ENCODE results near the gene TMBIM4. TPM values are rescaled to one million over a fixed set of nuclear protein-coding genes. Genes with fewer than 3 reads are reported as not detected.

Gene TMBIM4
- polyA plus RNA-seq, 1 experiment, result 108 TPM

GRCh38 chr12:66166561-66166960, 3.2 kb downstream of the TMBIM4 start:
- Histone ChIP-seq H3K27me3 (ENCODE audit: control insufficient read depth, insufficient read depth, low read length) (no peaks in the 10 kb centered on the region), H3K36me3 (ENCODE audit: control insufficient read depth, insufficient read depth, low read length) (no peaks in the 10 kb centered on the region), H3K4me3 (ENCODE audit: low read depth, low read length) (no peak overlapping the region)
- DNase-seq (ENCODE audit: low read depth), result no peak
- ChIA-PET POLR2A (no interaction called here), CTCF (no interaction called here)
- no peak for TF ChIP-seq CTCF (IDR thresholded peaks at IDR 0.05; ENCODE audit: insufficient read depth, low read depth, low read length)

- Histone ChIP-seq H3K36me3 (ENCODE audit: control insufficient read depth, insufficient read depth, low read length) (no peaks in the 10 kb centered on the region; the same call in 1 of the 2 replicates), H3K4me3 (ENCODE audit: low read depth, low read length) (no peak overlapping the region), H3K27me3 (ENCODE audit: control insufficient read depth, insufficient read depth, low read length) (no peaks in the 10 kb centered on the region)
- no peak for TF ChIP-seq CTCF (IDR thresholded peaks at IDR 0.05; ENCODE audit: insufficient read depth, low read depth, low read length)
- CTCF ChIA-PET, result no interaction called here
- no peak for DNase-seq (ENCODE audit: low read depth)
- POLR2A ChIA-PET, result no interaction called here
Observed at GRCh38 chr12:66165141-66165540, 4.7 kb downstream of the TMBIM4 start.

- no peak for TF ChIP-seq CTCF (IDR thresholded peaks at IDR 0.05; ENCODE audit: insufficient read depth, low read depth, low read length)
- POLR2A ChIA-PET, result no interaction called here
Observed at GRCh38 chr12:66164349-66164821, 5.4 kb downstream of the TMBIM4 start.

GRCh38 chr12:66163289-66163688, 6.5 kb downstream of the TMBIM4 start:
- ChIA-PET CTCF (no interaction called here), POLR2A (no interaction called here)
- Histone ChIP-seq H3K36me3 (ENCODE audit: control insufficient read depth, insufficient read depth, low read length) (no peaks in the 10 kb centered on the region; the same call in none of the 2 replicates), H3K4me3 (ENCODE audit: low read depth, low read length) (no peak overlapping the region), H3K27me3 (ENCODE audit: control insufficient read depth, insufficient read depth, low read length) (no peaks in the 10 kb centered on the region)
- TF ChIP-seq CTCF (IDR thresholded peaks at IDR 0.05; ENCODE audit: insufficient read depth, low read depth, low read length), result no peak
- DNase-seq (ENCODE audit: low read depth), result no peak

More at GRCh38 chr12:66164349-66164821, 5.4 kb downstream of the TMBIM4 start:
- no peak for DNase-seq (ENCODE audit: low read depth)
- H3K4me3 ChIP-seq (ENCODE audit: low read depth, low read length), result no peak overlapping the region
- no peaks in the 10 kb centered on the region for H3K27me3 ChIP-seq (ENCODE audit: control insufficient read depth, insufficient read depth, low read length)
- CTCF ChIA-PET, result interaction anchor here (0.5 kb wide), 1 partner anchor 551 kb away, joined by 4 read pairs; no protein-coding TSS in a partner anchor
- H3K36me3 ChIP-seq (ENCODE audit: control insufficient read depth, insufficient read depth, low read length), result no peaks in the 10 kb centered on the region; the same call in none of the 2 replicates

GRCh38 chr12:66162701-66163100, 7.1 kb downstream of the TMBIM4 start:
- Histone ChIP-seq H3K4me3 (ENCODE audit: low read depth, low read length) (no peak overlapping the region), H3K36me3 (ENCODE audit: control insufficient read depth, insufficient read depth, low read length) (no peaks in the 10 kb centered on the region; the same call in none of the 2 replicates), H3K27me3 (ENCODE audit: control insufficient read depth, insufficient read depth, low read length) (no peaks in the 10 kb centered on the region)
- no peak for DNase-seq (ENCODE audit: low read depth)
- TF ChIP-seq CTCF (IDR thresholded peaks at IDR 0.05; ENCODE audit: insufficient read depth, low read depth, low read length), result no peak
- POLR2A ChIA-PET, result no interaction called here
- CTCF ChIA-PET, result no interaction called here

Data from BJ (cell line).